Right atrium auricular region (tissue), 2 donors: ENCODE results near the gene KRTAP10-1. TPM values are rescaled to one million over a fixed set of nuclear protein-coding genes. Genes with fewer than 3 reads are reported as not detected.

Experiments
- DNase-seq: peaks from one replicate; pipeline ENCODE4 v3.0.0-alpha.2; 2019; ENCODE audit warnings: low spot score
- H3K27ac ChIP-seq, 2 donors: fragments of 200-600 bp; sonication (generic); 1 replicate in 1 of 2; 2 replicates in 1 of 2; pipeline ENCODE4 v1.5.1; 2016 to 2019
- H3K27me3 ChIP-seq, 2 donors: fragments of 200-600 bp; sonication (generic); one replicate each; pipeline versions ENCODE4 v1.5.1 to v1.6.0; 2017 to 2019
- H3K36me3 ChIP-seq: fragments of 200-600 bp; sonication (generic); one replicate; pipeline ENCODE4 v1.5.1; 2016
- H3K4me1 ChIP-seq, 2 donors: fragments of 200-600 bp; sonication (generic); one replicate each; pipeline versions ENCODE4 v1.5.1 to v1.6.0; 2017 to 2019
- H3K4me3 ChIP-seq, 2 donors: fragments of 200-600 bp; sonication (generic); 1 replicate in 1 of 2; 2 replicates in 1 of 2; pipeline ENCODE4 v1.5.1; 2017 to 2019; ENCODE audit warnings: mild to moderate bottlenecking in 1 of 2, moderate library complexity in 1 of 2
- H3K9me3 ChIP-seq, 2 donors: fragments of 200-600 bp; sonication (generic); one replicate each; pipeline ENCODE4 v1.5.1; 2019
- total RNA-seq, 2 donors: library from RNA; depleted of rRNA; stranded (reverse); fragments of >200 nt; gene quantifications; one replicate each; pipeline ENCODE4 v1.1.0, GENCODE V29; 2016
- TF ChIP-seq, protein P1 (sequence below), 2 donors: fragments of 200-600 bp; sonication (generic); IDR thresholded peaks; one replicate each; pipeline ENCODE4 v1.5.1; 2019; ENCODE audit warnings: antibody characterized with exemption in 2 of 2

Gene KRTAP10-1
- total RNA-seq, 2 donors from 2014 or later = not detected

DNA sequence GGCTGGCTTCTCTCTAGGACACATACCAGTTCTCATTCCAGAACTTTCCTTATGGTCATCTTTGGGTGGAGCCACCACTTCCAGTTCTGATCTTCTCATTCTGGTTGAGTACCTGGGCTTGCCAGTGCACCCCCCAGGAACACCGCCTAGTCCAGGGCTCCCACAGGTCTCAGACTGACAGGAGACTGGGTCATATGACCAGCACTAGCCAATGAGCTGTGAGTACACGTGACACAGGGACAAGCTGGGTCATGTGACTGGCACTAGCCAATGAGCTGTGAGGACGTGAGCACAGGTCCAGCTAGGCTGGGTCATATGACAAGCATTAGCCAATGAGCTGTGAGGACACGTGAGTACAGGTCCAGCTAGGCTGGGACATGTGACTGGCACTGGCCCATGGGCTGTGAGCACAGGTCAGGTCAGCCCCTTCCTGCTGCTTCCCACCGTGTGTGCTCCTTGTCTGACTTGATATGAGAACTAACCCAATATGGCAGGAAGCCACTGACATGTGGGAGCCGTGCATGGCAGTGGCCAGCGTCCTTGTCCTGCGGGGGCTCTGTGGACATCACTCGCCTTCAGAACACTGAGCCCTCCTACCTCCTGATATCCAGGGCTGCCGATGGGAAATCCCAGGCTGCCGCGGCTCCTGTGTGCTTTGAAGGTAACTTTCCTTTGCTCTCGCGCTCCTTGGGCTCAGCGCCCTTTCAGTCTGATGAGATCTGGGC, 22.7 kb downstream of the KRTAP10-1 start:
- TF ChIP-seq, protein P1, sequence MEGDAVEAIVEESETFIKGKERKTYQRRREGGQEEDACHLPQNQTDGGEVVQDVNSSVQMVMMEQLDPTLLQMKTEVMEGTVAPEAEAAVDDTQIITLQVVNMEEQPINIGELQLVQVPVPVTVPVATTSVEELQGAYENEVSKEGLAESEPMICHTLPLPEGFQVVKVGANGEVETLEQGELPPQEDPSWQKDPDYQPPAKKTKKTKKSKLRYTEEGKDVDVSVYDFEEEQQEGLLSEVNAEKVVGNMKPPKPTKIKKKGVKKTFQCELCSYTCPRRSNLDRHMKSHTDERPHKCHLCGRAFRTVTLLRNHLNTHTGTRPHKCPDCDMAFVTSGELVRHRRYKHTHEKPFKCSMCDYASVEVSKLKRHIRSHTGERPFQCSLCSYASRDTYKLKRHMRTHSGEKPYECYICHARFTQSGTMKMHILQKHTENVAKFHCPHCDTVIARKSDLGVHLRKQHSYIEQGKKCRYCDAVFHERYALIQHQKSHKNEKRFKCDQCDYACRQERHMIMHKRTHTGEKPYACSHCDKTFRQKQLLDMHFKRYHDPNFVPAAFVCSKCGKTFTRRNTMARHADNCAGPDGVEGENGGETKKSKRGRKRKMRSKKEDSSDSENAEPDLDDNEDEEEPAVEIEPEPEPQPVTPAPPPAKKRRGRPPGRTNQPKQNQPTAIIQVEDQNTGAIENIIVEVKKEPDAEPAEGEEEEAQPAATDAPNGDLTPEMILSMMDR (IDR thresholded peaks at IDR 0.05) = no peak
- Histone ChIP-seq H3K27me3 (no peaks in the 10 kb centered on the region), H3K36me3 (no peaks in the 10 kb centered on the region), H3K27ac (no peak overlapping the region), H3K4me1 (no peaks in the 10 kb centered on the region), H3K9me3 (no peaks in the 10 kb centered on the region), H3K4me3 (no peak overlapping the region)
- no peak for DNase-seq

DNA sequence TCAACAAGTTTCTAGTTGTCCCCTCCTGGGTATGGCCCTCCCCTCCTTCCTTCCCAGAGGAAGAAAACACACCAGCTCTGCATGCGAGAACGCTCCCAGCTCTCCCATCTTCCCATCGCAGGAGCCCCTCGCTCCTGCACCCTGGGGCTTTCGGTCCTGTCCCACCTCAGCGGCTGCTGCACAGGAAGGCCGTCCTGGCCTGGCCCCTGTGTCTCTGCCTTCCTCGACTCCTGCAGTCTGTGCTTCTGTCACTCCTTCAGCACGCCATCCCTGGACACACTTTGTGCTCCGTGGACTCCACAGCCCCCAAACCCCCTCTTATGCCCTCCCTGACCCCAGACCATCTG, 23.2 kb downstream of the KRTAP10-1 start:
- Histone ChIP-seq H3K9me3 (no peaks in the 10 kb centered on the region), H3K4me3 (no peak overlapping the region), H3K36me3 (no peaks in the 10 kb centered on the region), H3K27me3 (no peaks in the 10 kb centered on the region), H3K27ac (no peak overlapping the region), H3K4me1 (no peaks in the 10 kb centered on the region)
- no peak for DNase-seq
- TF ChIP-seq, protein P1 (IDR thresholded peaks at IDR 0.05) = no peak

DNA sequence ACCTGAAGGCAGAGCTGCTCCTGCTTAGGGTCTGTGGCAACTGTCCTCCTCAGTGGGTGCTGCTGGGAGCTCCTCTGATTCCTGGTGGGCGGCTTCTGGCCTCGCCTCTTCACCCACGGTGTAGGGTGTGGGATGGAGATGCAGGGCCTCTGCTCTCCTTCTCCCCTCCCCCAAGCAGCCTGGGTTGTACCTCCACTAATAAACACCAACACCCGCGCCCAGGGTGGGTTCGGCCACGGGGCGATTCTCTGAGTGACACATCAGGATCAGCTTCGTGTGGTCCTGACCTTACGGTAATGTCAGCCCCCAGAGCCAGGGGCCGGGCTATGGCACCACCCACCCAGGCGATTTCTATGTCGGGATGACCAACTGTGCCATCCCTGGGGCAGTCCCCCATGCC, 23.7 kb downstream of the KRTAP10-1 start:
- no peak overlapping the region for H3K4me3 ChIP-seq
- TF ChIP-seq, protein P1 (IDR thresholded peaks at IDR 0.05) = no peak
- DNase-seq = no peak
- H3K27ac ChIP-seq = no peak overlapping the region
- H3K27me3 ChIP-seq = no peaks in the 10 kb centered on the region
- H3K36me3 ChIP-seq = no peaks in the 10 kb centered on the region
- no peaks in the 10 kb centered on the region for H3K4me1 ChIP-seq
- H3K9me3 ChIP-seq = no peaks in the 10 kb centered on the region

DNA sequence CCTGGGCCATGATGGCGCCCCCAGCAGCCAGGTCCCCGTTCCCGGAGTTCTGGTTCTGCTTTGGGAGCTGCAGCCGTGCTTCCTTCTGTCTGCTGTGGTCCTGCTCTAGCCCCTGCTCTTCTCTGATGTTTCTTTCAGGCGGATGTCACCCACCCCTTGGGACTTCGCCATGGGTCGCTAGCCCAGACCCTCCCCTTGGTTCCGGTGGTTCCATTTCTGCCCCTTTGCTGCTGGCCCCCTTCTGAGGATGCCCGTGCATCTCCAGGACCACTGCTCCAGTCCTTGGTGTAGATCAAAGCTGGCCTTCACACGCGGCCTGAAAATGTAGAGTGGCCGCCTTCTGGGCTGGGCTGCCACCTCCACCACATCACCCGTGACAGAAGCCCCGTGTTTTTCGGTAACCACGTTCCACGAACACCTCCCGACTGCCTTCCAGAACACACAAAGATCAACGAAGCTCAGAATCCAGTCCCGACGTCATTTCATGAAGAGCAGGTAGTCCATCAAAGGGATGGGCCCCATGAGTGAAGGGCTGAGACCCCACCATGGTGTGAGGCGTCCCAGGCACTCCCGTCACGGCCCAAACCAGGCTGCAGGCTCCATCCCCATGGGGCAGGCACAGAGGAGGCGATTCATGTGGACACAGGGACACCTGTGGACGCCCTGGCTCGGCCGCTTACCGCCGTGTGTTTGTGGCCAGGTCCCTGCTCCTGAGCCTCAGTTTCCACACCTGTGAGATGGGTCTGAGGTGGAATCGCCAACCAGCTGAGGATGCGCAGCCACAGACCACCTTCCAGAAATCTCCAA, 24.4 kb downstream of the KRTAP10-1 start:
- DNase-seq = no peak
- Histone ChIP-seq H3K4me3 (no peak overlapping the region), H3K27ac (no peak overlapping the region), H3K4me1 (peaks cover 0 to 2% of the 10 kb centered on the region in 2 donors), H3K9me3 (no peaks in the 10 kb centered on the region), H3K36me3 (no peaks in the 10 kb centered on the region), H3K27me3 (no peaks in the 10 kb centered on the region)
- TF ChIP-seq, protein P1 (IDR thresholded peaks at IDR 0.05) = no peak

DNA sequence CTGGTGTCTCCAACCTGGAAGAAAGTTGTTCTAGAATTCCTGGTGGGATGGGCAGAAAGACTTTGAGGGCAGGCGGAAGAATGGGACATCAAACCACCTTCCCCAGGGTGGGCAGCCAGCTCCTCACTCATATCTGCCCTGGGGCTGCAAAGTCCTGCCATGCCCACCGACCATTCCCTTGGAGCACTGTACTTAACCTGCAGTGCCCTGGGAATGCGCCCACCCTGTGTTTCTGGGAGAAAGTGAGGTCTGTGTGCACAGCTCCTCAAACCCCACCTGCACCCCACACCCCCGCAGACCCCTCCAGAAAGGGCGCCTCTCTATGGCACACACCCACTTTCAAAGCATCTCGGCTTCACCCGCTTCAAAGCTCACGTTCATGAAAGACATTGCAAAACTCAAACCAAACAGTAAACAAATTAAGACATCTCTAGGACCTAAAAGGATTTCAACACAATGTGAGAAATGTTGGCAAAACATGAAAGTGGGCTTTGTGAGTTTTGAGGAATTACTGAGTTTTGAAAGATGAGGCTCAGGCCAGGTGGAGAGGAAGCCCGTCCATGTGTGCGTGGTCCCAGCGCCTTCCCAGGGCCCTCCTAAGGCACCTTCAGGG, 25.1 kb downstream of the KRTAP10-1 start:
- DNase-seq = no peak
- TF ChIP-seq, protein P1 (IDR thresholded peaks at IDR 0.05) = no peak
- no peak overlapping the region for H3K27ac ChIP-seq
- H3K27me3 ChIP-seq = no peaks in the 10 kb centered on the region
- H3K9me3 ChIP-seq = no peaks in the 10 kb centered on the region
- H3K4me1 ChIP-seq = peaks cover 0 to 9% of the 10 kb centered on the region in 2 donors
- H3K36me3 ChIP-seq = no peaks in the 10 kb centered on the region
- H3K4me3 ChIP-seq = no peak overlapping the region
